Measurements from ENCODE around the gene ERVV-1. TPM values are rescaled to one million over a fixed set of nuclear protein-coding genes. Genes with fewer than 3 reads are reported as not detected.

ERVV-1 gene
- total and polyA plus RNA-seq, 2 of the 13 experiments (the other 11 are each of a cell fraction or from before 2014, with no cell fraction given): not detected

Other genes with a start within 250 kb of the ERVV-1 start
- gene ZNF600, start 227.1 kb upstream of the ERVV-1 start, total RNA-seq (2016; rRNA removed; fragmentation: Illumina TruSeq; extraction: Trizol): 14.5 and 16.4 TPM in 2 replicates
- gene ZNF600, start 227.1 kb upstream of the ERVV-1 start, polyA plus RNA-seq (2011; rRNA removed): 15.0 and 16.7 TPM in 2 replicates
- 16.0 and 20.0 TPM in 2 replicates for gene ZNF28, start 192.3 kb upstream of the ERVV-1 start, total RNA-seq (2016; rRNA removed; fragmentation: Illumina TruSeq; extraction: Trizol)
- gene ZNF28, start 192.3 kb upstream of the ERVV-1 start, polyA plus RNA-seq (2011; rRNA removed): 5.0 and 5.9 TPM in 2 replicates
- 19.7 and 31.0 TPM in 2 replicates for gene ZNF468, start 156.3 kb upstream of the ERVV-1 start, total RNA-seq (2016; rRNA removed; fragmentation: Illumina TruSeq; extraction: Trizol)
- 8.0 and 9.4 TPM in 2 replicates for gene ZNF468, start 156.3 kb upstream of the ERVV-1 start, polyA plus RNA-seq (2011; rRNA removed)
- gene ZNF320, start 116.3 kb upstream of the ERVV-1 start, total RNA-seq (2016; rRNA removed; fragmentation: Illumina TruSeq; extraction: Trizol): 0.49 and 1.3 TPM in 2 replicates
- 0.05 TPM in 1 of 2 replicates, not detected in the other for gene ZNF320, start 116.3 kb upstream of the ERVV-1 start, polyA plus RNA-seq (2011; rRNA removed)
- 7.6 and 10.4 TPM in 2 replicates for gene ZNF888, start 90.5 kb upstream of the ERVV-1 start, total RNA-seq (2016; rRNA removed; fragmentation: Illumina TruSeq; extraction: Trizol)
- 1.7 TPM in 2 replicates for gene ZNF888, start 90.5 kb upstream of the ERVV-1 start, polyA plus RNA-seq (2011; rRNA removed)
- gene ZNF816, start 51.0 kb upstream of the ERVV-1 start, total RNA-seq (2016; rRNA removed; fragmentation: Illumina TruSeq; extraction: Trizol): 14.1 and 23.1 TPM in 2 replicates
- gene ZNF816, start 51.0 kb upstream of the ERVV-1 start, polyA plus RNA-seq (2011; rRNA removed): 5.2 and 6.5 TPM in 2 replicates
- gene ERVV-2, start 30.8 kb downstream of the ERVV-1 start, total RNA-seq (2016; rRNA removed; fragmentation: Illumina TruSeq; extraction: Trizol): not detected in 2 replicates
- 0.03 TPM in 1 of 2 replicates, not detected in the other for gene ERVV-2, start 30.8 kb downstream of the ERVV-1 start, polyA plus RNA-seq (2011; rRNA removed)
- gene ZNF160, start 89.5 kb downstream of the ERVV-1 start, total RNA-seq (2016; rRNA removed; fragmentation: Illumina TruSeq; extraction: Trizol): 12.1 and 14.5 TPM in 2 replicates
- gene ZNF160, start 89.5 kb downstream of the ERVV-1 start, polyA plus RNA-seq (2011; rRNA removed): 8.1 and 8.4 TPM in 2 replicates
- 0.15 and 0.29 TPM in 2 replicates for gene ZNF415, start 119.0 kb downstream of the ERVV-1 start, total RNA-seq (2016; rRNA removed; fragmentation: Illumina TruSeq; extraction: Trizol)
- 0.17 and 0.38 TPM in 2 replicates for gene ZNF415, start 119.0 kb downstream of the ERVV-1 start, polyA plus RNA-seq (2011; rRNA removed)
- 5.3 and 6.2 TPM in 2 replicates for gene ZNF347, start 145.1 kb downstream of the ERVV-1 start, total RNA-seq (2016; rRNA removed; fragmentation: Illumina TruSeq; extraction: Trizol)
- gene ZNF347, start 145.1 kb downstream of the ERVV-1 start, polyA plus RNA-seq (2011; rRNA removed): 1.1 TPM in 2 replicates
- gene ZNF665, start 179.4 kb downstream of the ERVV-1 start, total RNA-seq (2016; rRNA removed; fragmentation: Illumina TruSeq; extraction: Trizol): 0.32 and 0.49 TPM in 2 replicates
- gene ZNF665, start 179.4 kb downstream of the ERVV-1 start, polyA plus RNA-seq (2011; rRNA removed): 0.30 and 0.45 TPM in 2 replicates
- not detected in 2 replicates for gene ZNF677, start 241.0 kb downstream of the ERVV-1 start, total RNA-seq (2016; rRNA removed; fragmentation: Illumina TruSeq; extraction: Trizol)
- gene ZNF677, start 241.0 kb downstream of the ERVV-1 start, polyA plus RNA-seq (2011; rRNA removed): not detected in 2 replicates
- not detected in 2 replicates for gene VN1R2, start 244.4 kb downstream of the ERVV-1 start, total RNA-seq (2016; rRNA removed; fragmentation: Illumina TruSeq; extraction: Trizol)
- gene VN1R2, start 244.4 kb downstream of the ERVV-1 start, polyA plus RNA-seq (2011; rRNA removed): not detected in 2 replicates